ENCODE data around the gene CLIP2. TPM values are rescaled to one million over a fixed set of nuclear protein-coding genes. Genes with fewer than 3 reads are reported as not detected.
"Not testable (repeated sequence)": the region's sequence is repeated elsewhere in the genome, so short reads cannot be mapped to it uniquely, and the experiment has no call there.

Gene CLIP2
- total RNA-seq, 1 donor from 2014 or later: 1.3 TPM

- intact Hi-C loops (cut with micrococcal nuclease): no loop called here
Observed at GRCh38 chr7:74294191-74294998, 5.2 kb downstream of the CLIP2 start.

DNA sequence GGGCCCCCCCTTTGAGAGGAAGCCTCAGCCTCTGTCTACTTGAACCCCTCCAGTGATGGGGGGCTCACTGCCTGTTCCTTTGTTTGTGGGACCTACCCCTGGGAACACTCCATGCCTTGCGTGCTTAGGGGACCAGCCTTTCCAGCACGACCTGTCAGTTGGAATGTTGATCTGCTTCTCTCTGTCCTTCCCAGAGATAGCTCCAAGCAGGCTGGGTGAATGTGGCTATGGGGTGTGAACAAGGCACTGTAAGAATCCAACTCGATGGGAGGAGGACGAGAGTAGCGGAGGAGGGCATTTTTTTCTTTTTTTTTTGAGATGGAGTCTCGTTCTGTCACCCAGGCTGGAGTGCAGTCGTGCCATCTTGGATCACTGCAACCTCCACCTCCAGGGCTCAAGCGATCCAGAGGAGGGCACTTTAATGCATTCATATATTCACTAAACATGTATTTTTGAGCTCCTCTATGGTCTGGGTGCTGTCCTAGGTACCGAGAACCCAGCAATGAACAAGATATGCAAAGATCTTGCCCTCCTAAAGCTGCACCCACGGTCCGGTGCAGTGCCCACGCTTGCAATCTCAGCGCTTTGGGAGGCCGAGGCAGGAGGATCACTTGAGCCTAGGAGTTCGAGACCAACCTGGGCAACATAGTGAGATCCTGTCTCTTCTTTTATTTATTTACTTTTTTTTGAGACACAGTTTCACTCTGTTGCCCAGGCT, 8.5 kb downstream of the CLIP2 start:
- intact Hi-C loops (cut with micrococcal nuclease): no loop called here

- intact Hi-C loops (cut with micrococcal nuclease): no loop called here
Observed at GRCh38 chr7:74299401-74299800, 10.2 kb downstream of the CLIP2 start.

DNA sequence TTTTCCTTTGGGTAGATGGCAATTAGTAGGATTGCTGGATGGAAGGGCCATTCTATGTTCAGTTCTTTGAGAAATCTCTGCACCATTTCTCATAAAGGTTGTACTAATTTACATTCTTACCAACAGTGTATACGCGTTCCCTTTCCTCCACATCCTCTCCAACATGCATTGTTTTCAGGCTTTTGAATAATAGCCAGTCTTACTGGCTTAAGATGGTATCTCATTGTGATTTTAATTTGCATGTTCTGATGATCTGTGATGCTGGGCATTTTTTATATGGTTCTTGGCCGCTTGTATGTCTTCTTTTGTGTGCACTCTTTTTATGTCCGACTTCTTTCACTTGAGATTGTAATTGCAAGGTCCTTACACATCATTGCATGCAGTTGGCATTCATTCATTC, 11.7 kb downstream of the CLIP2 start:
- intact Hi-C loops (cut with micrococcal nuclease): no loop called here

GRCh38 chr7:74302745-74303221, 13.6 kb downstream of the CLIP2 start:
- intact Hi-C loops (cut with micrococcal nuclease): no loop called here

GRCh38 chr7:74304550-74304949, 15.3 kb downstream of the CLIP2 start:
- intact Hi-C loops (cut with micrococcal nuclease): no loop called here

GRCh38 chr7:74306004-74306729, 17.0 kb downstream of the CLIP2 start:
- intact Hi-C loops (cut with micrococcal nuclease): no loop called here

GRCh38 chr7:74306730-74307469, 17.7 kb downstream of the CLIP2 start:
- intact Hi-C loops (cut with micrococcal nuclease): no loop called here

GRCh38 chr7:74307738-74308505, 18.7 kb downstream of the CLIP2 start:
- intact Hi-C loops (cut with micrococcal nuclease): no loop called here

DNA sequence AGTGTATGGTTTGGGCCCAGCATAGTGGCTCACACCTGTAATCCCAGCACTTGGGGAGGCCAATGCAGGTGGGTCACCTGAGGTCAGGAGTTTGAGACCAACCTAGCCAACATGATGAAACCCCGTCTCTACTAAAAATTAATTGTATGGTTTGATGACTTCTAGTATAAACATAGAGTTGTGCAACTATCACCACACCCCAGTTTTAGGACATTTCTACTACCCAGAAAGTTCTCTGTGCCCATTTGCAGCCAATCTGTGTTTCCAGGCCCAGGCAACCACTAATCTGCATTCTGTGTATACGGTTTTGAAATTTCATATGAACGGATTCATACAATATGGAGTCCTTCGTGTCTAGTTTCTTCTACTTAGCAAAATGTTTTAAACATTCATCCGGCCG, 20.0 kb downstream of the CLIP2 start:
- intact Hi-C loops (cut with micrococcal nuclease): no loop called here

- intact Hi-C loops (cut with micrococcal nuclease): no loop called here
Observed at GRCh38 chr7:74311305-74311744, 22.1 kb downstream of the CLIP2 start.

DNA sequence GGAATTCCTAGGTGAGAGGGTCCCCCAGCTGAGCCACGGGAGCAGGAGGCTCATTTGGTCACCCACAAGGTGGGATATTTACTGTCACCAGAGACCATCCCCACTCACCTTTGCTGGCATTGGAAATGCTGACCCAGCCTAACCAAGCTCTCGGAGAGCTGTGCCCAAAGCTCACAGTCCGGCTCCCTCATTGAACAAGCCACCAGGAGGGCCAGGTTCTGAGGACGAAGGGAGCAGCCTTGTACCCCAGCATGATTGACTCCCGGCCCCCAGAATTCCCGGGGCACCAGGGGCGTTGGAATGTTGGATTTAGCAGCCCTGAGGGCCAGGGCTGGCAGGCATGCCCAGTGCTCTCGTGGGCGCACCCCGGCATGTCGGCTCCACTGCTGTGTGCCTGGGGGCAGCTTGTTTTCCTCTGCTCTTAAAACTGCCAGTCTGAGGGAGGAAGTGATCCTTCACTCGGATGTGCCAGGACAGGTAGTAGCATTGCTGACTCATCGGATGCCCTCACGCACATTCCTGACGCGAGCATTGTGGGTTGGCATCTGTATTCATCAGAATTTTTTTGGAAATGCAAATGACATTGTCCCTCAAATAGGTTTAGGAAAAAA, 23.3 kb downstream of the CLIP2 start:
- intact Hi-C loops (cut with micrococcal nuclease): no loop called here

GRCh38 chr7:74315891-74316290, 26.7 kb downstream of the CLIP2 start:
- intact Hi-C loops (cut with micrococcal nuclease): not testable (repeated sequence)

- intact Hi-C loops (cut with micrococcal nuclease): no loop called here
Observed at GRCh38 chr7:74317146-74317782, 28.1 kb downstream of the CLIP2 start.

DNA sequence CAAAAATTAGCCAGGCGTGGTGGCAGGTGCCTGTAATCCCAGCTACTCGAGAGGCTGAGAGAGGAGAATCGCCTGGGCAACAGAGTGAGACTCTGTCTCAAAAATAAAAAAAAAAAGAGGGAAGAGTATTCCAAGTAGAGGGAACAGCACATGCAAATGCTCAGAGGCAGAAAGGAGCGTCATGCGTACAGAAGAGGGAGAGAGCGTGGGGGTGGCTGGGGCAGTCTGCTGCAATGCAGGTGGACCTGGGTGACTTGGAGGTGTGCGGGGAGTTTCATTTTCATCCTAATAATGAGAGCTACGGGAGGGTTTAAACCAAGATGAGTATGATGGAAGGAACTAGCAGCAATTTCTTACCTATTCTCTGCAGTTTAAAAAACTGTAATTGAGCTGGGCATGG, 28.8 kb downstream of the CLIP2 start:
- intact Hi-C loops (cut with micrococcal nuclease): no loop called here

GRCh38 chr7:74320645-74321221, 31.5 kb downstream of the CLIP2 start:
- intact Hi-C loops (cut with micrococcal nuclease): no loop called here

- intact Hi-C loops (cut with micrococcal nuclease): not testable (repeated sequence)
Observed at GRCh38 chr7:74322892-74323291, 33.7 kb downstream of the CLIP2 start.

- intact Hi-C loops (cut with micrococcal nuclease): no loop called here
Observed at GRCh38 chr7:74324531-74325209, 35.5 kb downstream of the CLIP2 start.

DNA sequence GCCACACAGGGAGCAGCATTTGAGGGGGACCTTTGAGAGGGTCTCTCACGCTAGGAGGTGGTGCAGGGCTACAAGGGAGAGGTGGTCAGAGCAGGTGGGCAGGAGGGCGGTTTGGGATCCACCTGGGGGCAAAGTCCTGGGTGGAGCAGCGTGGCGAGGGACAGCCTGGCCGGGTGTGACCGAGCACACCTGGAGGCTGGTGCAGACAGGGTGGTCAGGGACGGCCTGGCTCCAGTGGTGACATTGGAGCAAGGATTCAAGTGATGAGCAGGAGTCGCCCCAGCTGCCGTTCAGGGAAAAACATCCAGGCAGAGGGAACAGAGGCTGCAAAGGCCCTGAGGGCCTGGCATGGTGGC, 36.0 kb downstream of the CLIP2 start:
- intact Hi-C loops (cut with micrococcal nuclease): no loop called here

Data from T-helper 2 cell treated with Interferon-gamma antibody and Interleukin-4, amounts not matched to agents 100 ng/mL and 5 ng/mL, for 36 hours (primary cell).